ENCODE data around the gene UPK3B. TPM values are rescaled to one million over a fixed set of nuclear protein-coding genes. Genes with fewer than 3 reads are reported as not detected.
A peak's percentile ranks its signal among the peaks of the same experiment; 100 is the strongest.
"Not testable (repeated sequence)": the region's sequence is repeated elsewhere in the genome, so short reads cannot be mapped to it uniquely, and the experiment has no call there.

Gene UPK3B
- total and polyA plus RNA-seq, 2 of the 13 experiments (the other 11 are each of a cell fraction or from before 2014, with no cell fraction given) = not detected

DNA sequence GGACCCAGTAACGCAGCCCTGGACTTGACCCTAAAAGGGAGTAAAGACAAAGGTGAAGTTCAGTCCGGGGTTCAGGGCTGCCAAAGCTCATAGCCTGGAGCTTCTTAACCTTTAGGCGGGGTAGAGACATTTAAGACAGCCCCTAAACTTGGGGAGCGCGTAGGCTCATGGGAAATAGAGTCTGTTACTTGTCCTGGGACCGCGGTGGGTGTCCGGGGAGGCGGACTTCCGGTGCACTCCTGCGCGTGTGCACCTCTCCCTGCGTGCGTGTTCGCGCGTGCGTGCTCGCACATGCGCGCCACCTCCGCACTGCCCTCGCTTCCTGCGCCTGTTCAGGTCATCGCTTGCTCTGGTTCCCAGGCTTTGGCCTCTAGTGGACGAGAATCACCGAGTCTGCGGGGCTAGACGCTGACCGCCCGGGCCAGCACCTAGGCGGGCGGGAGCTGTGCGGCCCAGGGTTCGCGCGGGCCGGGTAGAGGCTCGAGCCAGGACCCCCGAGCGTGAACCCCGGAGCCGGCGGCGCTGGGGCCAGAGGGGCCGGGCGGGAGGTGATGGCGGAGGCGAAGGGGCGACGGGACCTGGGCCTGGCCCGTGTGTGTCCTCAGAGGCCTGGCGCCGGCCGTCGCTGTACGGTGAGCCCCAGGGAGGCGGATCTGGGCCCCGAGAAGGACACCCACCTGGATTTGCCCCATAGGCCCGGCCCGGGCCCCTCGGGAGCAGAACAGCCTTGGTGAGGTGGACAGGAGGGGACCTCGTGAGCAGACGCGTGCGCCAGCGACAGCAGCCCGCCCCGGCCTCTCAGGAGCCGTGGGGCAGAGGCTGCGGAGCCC lies 38.9 kb downstream of the UPK3B start (continued):
- peak; percentile 29; the same call in 1 of the 2 replicates for TF ChIP-seq NFKB2 (CRISPR knock-in tag; IDR thresholded peaks at IDR 0.05; ENCODE audit: borderline replicate concordance)
- peak; percentile 87 for TF ChIP-seq SPEN (CRISPR knock-in tag; IDR thresholded peaks at IDR 0.05; ENCODE audit: low read depth)
- TF ChIP-seq KDM1A (CRISPR knock-in tag; IDR thresholded peaks at IDR 0.05) = peak; percentile 27; the same call in 1 of the 2 replicates
- peak; percentile 86; the same call in 1 of the 2 replicates for TF ChIP-seq YEATS4 (CRISPR knock-in tag; IDR thresholded peaks at IDR 0.05; ENCODE audit: borderline replicate concordance)
- TF ChIP-seq SALL1 (CRISPR knock-in tag; IDR thresholded peaks at IDR 0.05) = peak; percentile 81
- TF ChIP-seq GATAD2A (CRISPR knock-in tag; IDR thresholded peaks at IDR 0.05) = peak; percentile 56
- peak; percentile 57 to 84 for TF ChIP-seq POLR2A (IDR thresholded peaks at IDR 0.05; ENCODE audit: insufficient read depth in 1 of 2, low read depth in 2 of 2, low read length in 2 of 2)
- TF ChIP-seq ZNF34 (CRISPR knock-in tag; IDR thresholded peaks at IDR 0.05; ENCODE audit: borderline replicate concordance) = peak; percentile 45; the same call in 1 of the 2 replicates
- peak; percentile 70; the same call in 1 of the 2 replicates for TF ChIP-seq ZSCAN22 (CRISPR knock-in tag; IDR thresholded peaks at IDR 0.05)
- TF ChIP-seq ZNF414 (CRISPR knock-in tag; IDR thresholded peaks at IDR 0.05) = 0 out of 2 replicates have a peak, but pooled peaks have one; percentile 30
- TF ChIP-seq, protein P1, sequence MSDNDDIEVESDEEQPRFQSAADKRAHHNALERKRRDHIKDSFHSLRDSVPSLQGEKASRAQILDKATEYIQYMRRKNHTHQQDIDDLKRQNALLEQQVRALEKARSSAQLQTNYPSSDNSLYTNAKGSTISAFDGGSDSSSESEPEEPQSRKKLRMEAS (IDR thresholded peaks at IDR 0.05) = peak; percentile 73
- peak; percentile 42 for TF ChIP-seq CREB1 (IDR thresholded peaks at IDR 0.05)
- TF ChIP-seq CREB1 (CRISPR knock-in tag; IDR thresholded peaks at IDR 0.05); NONO (IDR thresholded peaks at IDR 0.05): not testable (repeated sequence)
- peak; percentile 64 for TF ChIP-seq GABPA (IDR thresholded peaks at IDR 0.05; ENCODE audit: low read depth, low read length)
- TF ChIP-seq GABPA (CRISPR knock-in tag; IDR thresholded peaks at IDR 0.05; ENCODE audit: low read depth) = peak; percentile 90
- peak; percentile 94 for TF ChIP-seq GMEB2 (CRISPR knock-in tag; IDR thresholded peaks at IDR 0.05; ENCODE audit: low read depth)
- peak; percentile 58; the same call in 1 of the 2 replicates for TF ChIP-seq NONO (CRISPR knock-in tag; conservative IDR thresholded peaks at IDR 0.05)
- peak; percentile 63; the same call in 1 of the 2 replicates for TF ChIP-seq ZNF274 (CRISPR knock-in tag; IDR thresholded peaks at IDR 0.05)
- TF ChIP-seq ZNF615 (CRISPR knock-in tag; IDR thresholded peaks at IDR 0.05; ENCODE audit: borderline replicate concordance) = 0 out of 2 replicates have a peak, but pooled peaks have one; percentile 50
- peak; percentile 59 for TF ChIP-seq RXRB (CRISPR knock-in tag; IDR thresholded peaks at IDR 0.05; ENCODE audit: borderline replicate concordance)
- peak; percentile 86; the same call in 1 of the 2 replicates for TF ChIP-seq EEA1 (CRISPR knock-in tag; IDR thresholded peaks at IDR 0.05; ENCODE audit: borderline replicate concordance)
- TF ChIP-seq ZIK1 (CRISPR knock-in tag; IDR thresholded peaks at IDR 0.05; ENCODE audit: borderline replicate concordance, low read depth) = peak; percentile 72; the same call in 1 of the 2 replicates
- peak; percentile 55; the same call in 1 of the 2 replicates for TF ChIP-seq RCOR2 (CRISPR knock-in tag; IDR thresholded peaks at IDR 0.05)
- TF ChIP-seq MXD4 (CRISPR knock-in tag; IDR thresholded peaks at IDR 0.05) = peak; percentile 70; the same call in 1 of the 2 replicates
- TF ChIP-seq ZNF264 (CRISPR knock-in tag; IDR thresholded peaks at IDR 0.05) = peak; percentile 72; the same call in 1 of the 2 replicates
- 0 out of 2 replicates have a peak, but pooled peaks have one; percentile 24 for TF ChIP-seq FUBP1 (CRISPR knock-in tag; IDR thresholded peaks at IDR 0.05; ENCODE audit: borderline replicate concordance)
- peak; percentile 78 for TF ChIP-seq ZBTB38 (CRISPR knock-in tag; IDR thresholded peaks at IDR 0.05)

Data from HepG2 (cell line).